HL-60/S4 (cell line): ENCODE data around the gene TMBIM4.

ENCODE experiments used
- in situ Hi-C: fragments of 300-500 bp; cut with MboI; formaldehyde crosslinking; loops from 2 replicates; pipeline ENCODE4 v1.14.3; 2022; ENCODE audit warnings: low sequenced_read_pairs

The TMBIM4 gene

GRCh38 chr12:66103016-66103913 lies 66.5 kb downstream of the TMBIM4 start:
- in situ Hi-C loops: no loop called here

- in situ Hi-C loops: loop anchor here (25.0 kb wide), 2 partner anchors 505 to 780 kb away; no protein-coding TSS in a partner anchor
Measured at GRCh38 chr12:66092559-66093269, 77.1 kb downstream of the TMBIM4 start.

GRCh38 chr12:66090157-66090556 lies 79.6 kb downstream of the TMBIM4 start:
- in situ Hi-C loops: loop anchor here (25.0 kb wide), 2 partner anchors 503 to 778 kb away; no protein-coding TSS in a partner anchor

- in situ Hi-C loops: loop anchor here (25.0 kb wide), 2 partner anchors 500 to 775 kb away; no protein-coding TSS in a partner anchor
Measured at GRCh38 chr12:66087365-66087943, 82.3 kb downstream of the TMBIM4 start.

- in situ Hi-C loops: loop anchor here (25.0 kb wide), 2 partner anchors 499 to 774 kb away; no protein-coding TSS in a partner anchor
Measured at GRCh38 chr12:66085998-66086397, 83.8 kb downstream of the TMBIM4 start.
